ENCODE data around the gene ST3GAL5.
A peak's percentile ranks its signal among the peaks of the same experiment; 100 is the strongest.
"Not testable (repeated sequence)": the region's sequence is repeated elsewhere in the genome, so short reads cannot be mapped to it uniquely, and the experiment has no call there.

Gene ST3GAL5

DNA sequence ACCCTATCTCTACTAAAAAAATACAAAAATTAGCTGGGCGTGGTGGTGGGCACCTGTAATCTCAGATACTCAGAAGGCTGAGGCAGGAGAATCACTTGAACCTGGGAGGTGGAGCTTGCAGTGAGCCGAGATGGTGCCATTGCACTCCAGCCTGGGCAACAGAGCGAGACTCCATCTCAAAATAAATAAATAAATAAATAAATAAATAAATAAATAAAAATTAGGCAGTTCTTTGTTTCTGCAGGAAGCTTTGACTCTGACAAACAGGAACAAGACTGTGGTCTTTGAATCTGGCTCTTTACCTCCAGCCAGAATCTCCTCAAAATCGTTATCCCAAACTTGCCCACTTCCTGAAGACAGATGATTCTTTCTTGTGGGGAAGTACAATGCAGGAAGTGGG is 59.4 kb downstream of the ST3GAL5 start:
- DNase-seq = not testable (repeated sequence)

DNA sequence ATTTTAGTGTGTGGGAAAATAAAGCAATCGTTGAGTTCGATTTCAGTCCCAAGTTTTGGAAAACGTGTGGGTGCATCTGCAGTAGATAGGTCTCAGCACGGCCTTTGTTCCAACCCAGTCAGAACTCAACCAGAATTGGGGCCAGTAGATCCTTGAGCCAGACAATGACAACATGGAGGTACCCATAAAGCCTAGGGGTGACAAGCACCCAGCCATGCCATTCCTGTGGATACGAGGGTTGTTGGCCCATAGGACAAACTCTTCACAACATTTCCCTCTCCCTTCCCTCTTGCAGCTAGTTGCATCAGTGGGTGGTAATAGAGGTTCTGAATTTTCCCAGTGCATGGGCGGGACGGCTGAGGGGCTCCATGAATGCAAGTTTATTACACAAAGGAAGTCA is 60.1 kb downstream of the ST3GAL5 start:
- no peak for DNase-seq

DNA sequence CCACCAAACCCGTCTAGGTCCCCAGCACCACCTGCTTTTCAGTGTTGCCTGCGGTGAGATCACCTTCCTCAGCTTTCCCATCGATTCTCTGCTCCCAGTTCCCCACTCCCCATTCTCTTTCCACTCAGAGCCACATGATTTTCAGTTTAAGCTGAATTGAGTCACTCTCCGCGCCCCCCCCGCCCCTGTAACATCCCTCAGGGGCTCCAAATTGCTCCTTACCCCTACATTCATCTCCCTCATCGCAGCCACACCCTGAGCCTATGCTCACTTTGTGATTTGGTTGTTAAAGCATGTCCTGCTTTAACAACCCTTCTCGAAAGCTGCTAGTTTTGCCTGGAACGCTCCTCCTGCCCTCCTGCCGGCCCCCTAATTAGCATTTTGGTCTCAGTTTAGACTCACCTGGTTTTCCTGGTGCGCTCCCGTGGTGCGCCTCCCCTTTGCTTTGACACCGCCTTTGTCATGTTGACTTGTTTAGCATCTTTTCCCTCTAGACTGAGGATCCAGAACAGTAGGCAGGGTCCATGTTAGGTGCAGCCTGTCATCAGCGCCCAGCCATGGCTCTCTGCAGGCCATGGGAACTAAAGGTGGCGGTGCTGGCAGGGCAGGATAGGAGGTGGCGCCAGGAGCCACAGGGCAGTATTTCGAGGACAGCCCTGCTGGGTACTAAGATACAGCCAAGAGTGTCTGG is 60.8 kb downstream of the ST3GAL5 start:
- DNase-seq = no peak

DNA sequence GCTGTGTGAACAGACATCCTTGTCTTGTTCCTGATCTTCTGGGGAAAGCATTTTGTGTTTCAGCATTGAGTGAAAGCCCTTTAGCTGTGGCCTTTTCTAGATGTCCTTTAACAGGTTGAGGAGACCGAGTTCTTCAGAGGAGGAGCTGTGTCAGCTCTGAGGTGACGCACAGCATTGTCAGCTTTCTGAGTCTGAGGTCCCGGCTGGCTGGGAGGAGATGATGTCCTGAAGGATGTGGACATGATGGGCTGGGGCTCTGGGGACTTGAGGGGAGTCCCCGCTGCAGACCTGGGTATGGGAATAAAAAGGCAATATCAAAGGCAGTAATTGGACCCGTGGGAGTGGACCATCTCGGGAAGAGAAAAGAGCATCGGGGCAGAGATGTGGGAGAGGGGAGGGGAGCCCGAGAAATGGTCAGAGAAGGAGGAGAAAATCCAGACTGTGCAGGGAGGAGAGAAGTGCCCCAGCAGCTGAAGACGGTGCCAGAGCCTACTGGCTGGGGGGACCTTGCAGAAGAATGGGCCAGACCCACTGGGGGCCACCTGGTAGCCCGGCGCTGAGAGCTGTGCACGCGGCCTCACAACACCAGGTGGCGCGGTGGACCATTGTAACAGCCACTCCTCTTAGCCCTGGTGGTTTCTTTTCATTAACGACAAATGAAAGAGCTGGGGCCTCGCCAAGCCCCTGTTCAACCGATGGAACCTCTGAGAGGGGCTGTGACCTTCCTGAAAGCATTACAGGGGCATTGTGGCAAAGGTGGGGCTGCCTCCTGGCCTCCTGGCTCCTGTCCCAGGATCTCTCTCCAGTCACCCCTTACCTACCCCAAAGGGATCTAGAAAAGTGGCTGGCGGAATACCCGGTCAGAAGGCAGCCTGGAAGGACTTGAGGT is 61.6 kb downstream of the ST3GAL5 start:
- peak; percentile 62 to 80 (median 70) for DNase-seq

DNA sequence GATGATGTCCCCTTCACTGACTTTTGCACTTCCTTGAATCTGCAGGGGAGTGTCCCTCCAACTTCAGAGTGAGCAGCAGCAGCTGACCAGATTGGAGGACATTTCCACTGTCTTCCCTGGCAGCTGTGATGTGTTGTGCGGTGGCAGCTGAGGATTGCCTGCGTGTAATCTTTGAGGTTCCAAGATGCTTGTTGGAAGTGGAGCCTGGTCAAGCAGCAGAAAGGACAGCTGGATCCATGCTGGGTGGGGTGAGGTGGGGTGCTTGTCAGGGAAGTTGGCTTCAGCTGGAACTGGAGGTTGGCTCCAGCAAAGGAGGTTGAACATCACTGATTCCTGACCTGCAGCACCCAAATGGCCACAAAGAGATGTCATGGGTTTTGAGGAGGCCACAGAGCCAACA is 64.8 kb downstream of the ST3GAL5 start:
- no peak for DNase-seq

DNA sequence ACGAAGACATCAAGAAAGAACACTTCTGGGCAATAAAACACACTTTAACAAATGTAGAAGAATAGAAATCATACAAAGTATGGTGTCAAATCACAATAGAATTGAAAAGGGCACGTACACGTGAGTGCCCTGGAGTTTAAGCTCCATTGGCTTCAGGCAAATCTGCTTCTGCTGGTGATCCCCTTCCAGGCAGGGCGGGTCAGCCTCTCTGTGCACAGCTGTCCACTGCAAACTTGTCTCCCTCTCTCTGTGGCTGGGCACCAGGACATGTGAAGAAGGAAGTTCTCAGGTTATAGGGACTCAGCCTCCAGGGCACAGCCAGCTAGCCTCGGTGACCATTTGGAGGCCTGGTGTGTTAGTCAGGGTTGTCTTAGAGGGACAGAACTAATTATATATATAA is 66.0 kb downstream of the ST3GAL5 start:
- no peak for DNase-seq

DNA sequence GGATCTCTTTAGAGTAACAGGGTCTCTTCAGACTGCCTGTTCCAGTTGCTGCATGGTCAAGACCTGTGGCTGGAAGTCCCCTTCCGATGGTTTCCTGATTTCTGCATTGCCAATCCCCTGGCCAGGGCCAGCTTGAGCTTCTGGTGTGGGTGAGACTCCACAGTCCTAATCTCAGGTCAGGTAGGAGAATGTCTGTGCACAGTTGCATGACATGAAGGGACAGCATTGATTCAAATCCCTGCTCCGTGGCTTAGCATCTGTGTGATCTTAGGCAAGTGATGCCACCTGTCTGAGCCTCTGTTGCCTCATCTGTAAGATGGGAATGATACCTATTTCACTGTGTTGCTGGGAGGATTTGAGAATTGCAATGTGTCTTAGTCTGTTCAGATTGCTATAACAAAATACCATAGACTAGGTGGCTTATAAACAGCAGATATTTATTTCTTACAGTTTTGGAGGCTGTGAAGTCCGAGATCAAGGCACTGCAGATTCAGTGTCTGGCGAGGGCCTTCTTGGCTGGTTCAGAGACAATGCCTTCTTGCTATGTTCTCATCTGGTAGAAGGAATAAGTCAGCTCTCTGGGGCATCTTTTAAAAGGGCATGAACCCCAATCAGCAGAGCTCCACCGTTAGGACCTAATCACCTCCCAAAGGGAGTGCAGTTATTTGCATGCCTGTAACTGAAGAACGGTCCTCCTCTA is 68.8 kb downstream of the ST3GAL5 start:
- DNase-seq = no peak

DNA sequence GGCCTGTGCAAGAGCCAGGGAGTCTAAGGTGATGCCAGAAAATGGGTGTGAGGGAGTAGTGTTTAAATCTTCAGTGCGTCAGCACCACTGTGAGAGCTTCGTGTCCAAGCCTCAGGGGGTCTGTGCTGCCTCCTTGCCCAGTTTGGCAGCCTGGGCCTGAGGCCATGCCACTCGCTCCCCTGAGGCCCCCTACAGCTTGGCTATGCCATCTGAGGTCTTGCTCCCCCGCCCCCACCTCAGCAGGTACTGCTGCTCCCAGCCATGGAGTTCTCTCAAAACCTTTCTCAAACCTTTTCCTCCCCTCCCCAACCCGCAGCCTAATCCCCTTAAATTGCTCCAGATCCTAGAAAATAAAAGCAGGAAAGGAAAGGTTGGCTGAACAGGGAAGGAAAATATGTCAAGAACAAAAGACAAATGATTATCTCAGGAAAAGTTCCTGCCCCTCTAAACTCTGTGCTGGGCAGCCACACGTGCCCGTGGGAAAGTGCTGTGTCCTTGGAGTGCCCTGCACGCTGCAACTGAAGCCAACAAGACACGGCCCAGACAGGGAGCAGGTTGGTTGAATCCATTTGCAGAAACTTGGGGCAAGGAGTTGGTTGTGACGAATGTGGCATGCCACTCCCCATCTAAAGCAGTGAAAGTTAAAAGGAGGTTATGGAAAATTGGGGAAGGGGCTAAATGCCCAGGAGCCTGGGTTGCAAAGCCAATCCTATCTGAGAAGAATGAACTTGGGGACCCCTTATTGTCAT is 73.8 kb downstream of the ST3GAL5 start:
- DNase-seq = no peak

DNA sequence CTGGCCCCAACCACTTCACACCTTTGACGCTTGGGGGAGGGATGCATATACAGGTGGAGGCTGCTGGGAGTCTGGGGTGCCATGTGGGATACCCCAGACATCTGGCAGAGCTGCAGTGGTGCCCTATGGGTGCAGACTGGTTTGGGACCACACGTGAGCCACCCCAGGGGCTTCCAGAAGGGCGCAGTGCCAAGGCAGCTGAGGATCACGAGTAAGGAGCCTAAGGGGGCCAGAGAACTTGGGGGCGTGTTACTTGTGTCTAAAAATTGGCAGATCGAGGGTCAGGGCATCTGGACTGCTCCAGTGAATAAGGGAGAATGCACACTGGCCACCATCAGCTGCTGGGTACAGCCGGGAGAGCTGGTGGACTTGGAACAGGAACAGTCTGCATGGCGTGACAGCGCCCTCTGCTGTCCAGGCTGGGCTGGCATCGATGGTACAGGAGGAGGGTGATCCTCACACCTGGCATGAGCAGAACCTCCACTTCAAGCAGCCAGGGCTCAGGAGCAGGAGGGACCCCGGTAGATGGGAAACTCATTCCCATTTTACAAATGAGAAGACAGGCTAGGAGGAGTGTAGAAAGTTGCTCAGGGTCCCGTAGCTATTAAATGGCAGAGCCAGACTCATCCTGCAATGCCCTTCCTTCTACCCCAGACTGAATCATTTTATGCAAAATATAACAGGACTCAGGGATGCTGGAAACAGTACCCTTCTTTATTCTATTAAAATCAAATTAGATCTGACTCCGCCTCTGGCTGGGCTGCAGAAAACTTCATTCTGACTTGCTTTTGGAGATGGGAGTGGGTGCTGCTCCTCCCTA is 74.6 kb downstream of the ST3GAL5 start:
- peak; percentile 57 to 71 (median 70) for DNase-seq

DNA sequence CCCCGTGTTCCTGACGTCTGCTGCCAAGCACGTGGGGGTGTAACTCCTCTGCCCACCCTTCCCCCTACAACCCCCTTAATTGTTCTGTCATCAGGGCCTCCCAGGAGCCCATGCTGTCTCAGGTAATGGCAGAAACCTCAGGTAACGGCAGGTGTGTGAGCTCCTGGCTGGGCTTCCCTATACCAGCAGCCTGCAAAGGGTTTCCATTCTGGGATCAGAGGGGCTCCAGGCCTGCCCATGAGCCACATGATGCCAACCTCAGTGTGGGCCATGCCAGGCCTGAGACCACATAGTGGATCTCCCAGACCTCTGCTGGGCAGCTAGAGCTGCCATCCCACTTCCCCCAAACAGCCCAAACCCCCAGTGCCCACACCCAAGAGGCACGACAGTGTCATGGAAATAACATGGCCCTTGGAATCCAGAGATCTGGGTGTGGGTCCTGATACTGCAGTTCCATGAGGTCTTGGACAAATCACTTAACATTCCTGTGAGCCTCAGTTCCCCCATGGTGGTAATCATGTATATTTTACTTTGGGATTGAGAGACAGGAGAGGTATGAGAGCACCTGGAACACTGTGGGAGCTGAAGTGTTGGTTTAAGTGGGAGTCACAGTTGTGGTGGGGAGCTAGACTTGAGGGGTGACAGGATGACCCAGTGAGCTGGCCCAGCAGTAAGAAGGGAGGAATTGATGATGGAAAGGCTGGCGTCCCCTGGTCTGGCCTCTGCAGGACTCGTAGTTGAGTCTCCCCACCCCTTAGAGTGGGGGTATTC is 75.4 kb downstream of the ST3GAL5 start:
- DNase-seq = no peak

DNA sequence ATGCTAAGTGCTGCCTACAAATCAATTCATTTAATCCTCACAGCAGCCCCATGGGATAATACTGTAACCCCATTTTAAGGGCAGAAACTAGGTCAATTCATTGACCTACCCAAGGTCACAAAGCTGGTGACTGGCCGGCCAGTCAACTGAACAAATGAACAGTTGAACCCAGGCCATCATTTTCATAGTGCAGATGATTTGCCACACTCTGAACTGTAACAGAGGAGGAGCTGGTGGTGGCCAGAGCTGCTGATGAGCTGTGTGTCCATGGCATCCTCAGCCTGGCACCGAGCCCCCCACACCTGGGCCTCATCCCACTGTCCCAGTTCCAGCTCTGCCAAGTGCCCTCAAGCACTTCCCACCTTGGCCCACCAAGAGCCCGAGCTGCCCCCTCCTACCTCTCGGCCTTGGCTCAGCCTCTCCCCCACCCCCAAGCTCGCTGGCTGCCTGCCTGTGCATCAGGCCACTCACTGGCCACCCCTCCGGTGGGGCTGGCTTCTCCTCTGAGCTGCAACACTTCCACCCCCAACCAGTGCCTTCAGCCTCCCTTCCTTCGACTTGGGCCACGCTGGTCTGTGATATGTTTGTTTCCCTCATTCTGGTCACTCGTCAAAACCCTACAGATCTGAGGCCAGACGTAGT is 76.6 kb downstream of the ST3GAL5 start:
- DNase-seq = no peak

DNA sequence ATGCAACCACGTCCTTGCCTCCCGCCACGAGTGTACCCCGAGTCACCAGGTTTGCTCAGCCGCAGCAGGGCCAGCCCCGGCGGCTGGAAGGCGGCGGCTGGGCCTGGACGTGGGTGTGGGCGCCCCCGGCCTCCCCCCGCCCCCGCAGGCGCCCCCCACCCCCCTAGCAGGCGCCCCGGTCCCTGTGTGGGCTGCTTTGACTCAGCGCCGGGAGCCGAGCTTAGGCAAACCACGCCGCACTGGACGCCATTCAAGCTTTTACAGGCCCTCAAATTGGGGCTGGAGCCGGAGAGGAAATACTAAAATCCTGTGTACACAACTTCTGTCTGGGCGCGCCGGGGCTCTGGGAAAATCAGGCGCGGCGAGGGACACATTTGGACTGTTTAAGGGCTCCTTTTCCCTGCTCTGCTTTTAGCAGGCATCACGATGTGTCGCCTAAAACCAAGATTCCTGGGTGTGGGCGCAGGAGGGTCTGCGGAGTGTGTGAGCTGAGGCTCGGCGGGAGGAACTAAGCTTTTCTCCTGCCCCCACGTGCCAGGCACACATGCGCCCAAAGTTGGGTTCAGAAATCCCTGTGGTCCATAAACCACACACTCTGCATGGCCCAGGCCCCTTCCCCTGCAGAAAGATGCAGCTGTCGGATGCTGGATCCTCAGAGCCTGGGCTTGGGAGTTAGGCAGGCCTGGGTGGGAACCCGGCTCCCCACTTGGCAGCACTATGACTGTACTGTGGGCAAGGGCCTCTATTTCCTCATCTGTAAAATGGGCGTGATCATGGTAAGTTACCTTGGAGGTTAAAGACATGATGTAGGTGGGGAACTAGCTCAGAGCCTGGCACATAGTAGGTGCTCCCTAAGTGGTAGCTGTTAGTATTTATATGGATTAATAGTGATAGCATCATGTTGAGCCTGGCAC is 77.4 kb downstream of the ST3GAL5 start:
- DNase-seq = no peak

DNA sequence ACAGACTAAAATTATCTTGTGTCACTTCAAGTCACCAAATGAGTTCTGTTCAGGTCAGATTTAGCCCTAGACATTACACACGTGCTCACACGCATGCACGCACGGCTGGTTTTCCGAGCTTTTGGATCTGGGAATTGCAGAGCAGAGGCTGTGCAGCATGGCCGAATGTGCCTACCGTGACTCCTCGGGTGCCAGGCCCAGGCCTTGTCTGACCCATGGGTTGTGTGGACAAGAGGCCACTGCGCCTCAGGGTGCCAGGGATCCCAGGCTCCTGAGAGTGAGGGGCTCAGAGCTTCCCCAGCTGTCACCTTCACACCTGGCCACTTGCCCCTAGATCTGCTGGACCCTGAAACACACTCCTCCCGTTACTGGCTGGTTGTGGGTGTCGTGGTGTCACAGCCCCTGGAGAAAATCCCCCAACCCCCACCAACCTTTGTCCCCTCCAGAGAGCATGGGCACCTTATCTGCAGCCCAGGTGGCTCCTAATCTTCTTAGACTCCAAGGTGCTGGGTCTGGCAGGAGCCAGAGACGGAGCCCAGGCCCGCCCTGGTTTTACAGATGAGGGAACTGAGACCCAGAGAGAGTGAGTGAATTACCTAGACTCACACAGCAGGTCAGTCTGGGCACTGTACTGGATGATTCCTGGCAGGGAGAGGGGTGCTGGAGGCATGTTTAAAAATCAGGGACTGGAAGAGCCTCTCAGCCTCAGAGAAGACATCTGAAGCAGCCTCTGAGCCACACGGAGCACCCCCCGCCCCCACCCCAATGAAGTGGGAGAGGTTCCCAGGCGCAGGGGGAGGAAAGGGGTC is 78.2 kb downstream of the ST3GAL5 start:
- DNase-seq = no peak

DNA sequence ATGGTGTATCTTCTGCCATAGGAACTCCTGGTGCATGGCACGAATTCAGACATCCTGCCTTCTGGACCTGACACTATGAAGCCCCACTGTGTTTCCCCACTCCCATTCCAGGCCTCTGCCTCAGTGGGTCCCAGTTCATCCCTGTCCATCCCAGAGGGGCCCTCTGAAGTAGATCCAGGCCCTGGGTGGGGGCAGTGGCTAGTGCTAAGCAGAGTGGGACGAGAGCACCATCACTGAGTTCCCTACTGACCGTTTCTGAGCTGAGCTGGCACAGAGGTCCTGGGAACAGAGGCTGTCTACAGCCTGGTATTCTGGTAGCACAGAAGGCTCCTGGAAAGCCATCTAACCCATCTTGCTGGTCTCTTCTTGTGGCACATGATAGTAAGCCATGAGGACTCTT is 81.0 kb downstream of the ST3GAL5 start:
- DNase-seq = no peak

DNA sequence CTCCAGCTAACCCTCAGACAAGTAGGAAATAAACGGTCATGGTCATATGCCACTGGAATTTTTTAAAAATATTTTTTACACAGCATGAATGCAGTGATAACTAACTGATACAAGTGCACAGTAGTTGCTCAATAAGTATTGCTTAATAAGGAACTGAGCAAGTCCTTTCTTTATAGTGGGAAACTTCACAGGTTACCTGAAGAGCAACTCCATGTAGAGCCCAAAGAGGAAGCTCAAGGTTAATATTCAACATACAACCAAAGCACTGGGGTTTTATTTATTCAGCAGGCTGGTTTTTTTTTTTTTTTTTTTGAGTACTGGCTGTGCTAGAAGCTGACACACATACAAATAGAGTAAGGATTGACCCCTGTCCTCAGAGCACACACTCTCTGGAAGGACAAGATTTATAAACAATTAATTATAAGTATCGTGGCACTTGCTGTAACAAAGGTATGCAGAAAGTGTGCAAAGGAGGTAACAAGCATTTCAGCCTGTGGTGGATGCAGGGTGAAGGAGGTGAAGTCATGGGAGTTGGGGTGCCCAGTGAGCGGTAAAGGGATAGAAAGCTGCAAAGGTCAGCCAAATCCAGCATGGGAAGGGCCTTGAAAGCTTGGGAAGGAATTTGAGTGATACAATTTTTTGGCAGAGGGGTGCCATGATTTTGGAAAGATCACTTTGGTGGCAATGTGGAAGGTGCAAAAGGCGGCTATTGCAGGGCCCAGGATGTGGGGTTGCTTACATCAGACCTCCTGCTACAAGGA is 82.3 kb downstream of the ST3GAL5 start:
- DNase-seq = no peak

DNA sequence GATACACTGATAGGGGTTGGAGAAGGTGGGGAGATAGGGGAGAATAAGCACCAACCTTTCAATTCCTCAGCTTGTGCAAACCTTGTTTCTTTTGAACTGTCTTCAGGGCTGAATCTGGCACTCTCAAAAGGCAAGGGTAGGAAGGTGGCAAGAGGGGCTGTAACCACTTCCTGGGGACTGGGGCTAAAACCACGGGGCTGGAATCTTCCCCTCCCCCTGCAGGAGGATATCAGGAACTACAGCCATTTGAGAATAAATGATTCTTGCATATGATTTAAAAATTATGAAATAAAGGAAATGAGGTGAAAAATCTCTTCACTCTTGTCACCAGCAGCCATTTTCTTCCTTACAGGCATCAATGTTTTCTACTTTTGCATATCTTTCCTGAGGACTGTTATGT is 84.2 kb downstream of the ST3GAL5 start:
- DNase-seq = no peak

DNA sequence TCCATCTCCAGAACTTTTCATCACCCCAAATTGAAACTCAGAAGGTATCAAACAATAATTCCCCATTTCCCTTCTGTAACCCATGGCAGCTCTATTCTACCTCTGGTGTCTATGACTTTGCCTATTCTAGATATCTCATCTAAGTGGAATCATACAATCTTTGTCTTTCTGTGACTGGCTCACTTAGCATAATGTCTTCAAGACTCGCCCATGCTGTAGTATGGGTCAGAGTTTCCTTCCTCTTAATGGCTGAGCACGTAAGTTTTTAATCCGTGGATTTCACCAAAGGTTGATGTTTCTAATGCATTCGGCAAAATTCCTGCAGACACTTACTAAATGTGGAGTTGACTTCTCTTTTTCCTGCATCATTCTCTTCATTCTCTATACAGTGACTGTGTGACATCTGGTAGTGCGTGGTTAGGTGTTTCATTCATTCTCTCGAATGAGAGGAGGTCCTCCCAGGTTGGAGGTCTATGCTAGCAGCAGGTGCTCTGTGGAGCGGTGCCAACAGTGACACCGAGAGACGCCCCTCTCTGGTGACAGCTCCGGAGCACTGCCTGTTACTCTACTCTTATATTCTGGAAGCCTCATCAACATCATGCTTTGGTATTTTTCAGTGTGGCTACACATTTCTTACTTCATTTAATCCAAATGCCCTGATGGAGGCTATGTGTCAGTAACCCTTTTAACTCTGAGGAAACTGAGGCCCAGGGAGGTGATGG is 84.9 kb downstream of the ST3GAL5 start:
- no peak for DNase-seq

All from activated naive CD4-positive, alpha-beta T cell (primary cell).